Caco-2 (cell line): ENCODE results near the gene PMPCA. TPM values are rescaled to one million over a fixed set of nuclear protein-coding genes. Genes with fewer than 3 reads are reported as not detected.

Experiments used
- BruUV-seq: library from RNA; stranded (reverse); fragments of 400-500 nt; replicated peaks from 2 replicates; lab custom pipeline; 2021; lab: Mats Ljungman, UMichigan
- CTCF ChIA-PET: fragments of 300-600 bp; sonication (Branson Sonifier 250); formaldehyde crosslinking; loops from one replicate; lab custom pipeline; 2022; ENCODE audit warnings: antibody characterized with exemption; lab: Charles Lee
- POLR2A ChIA-PET: fragments of 300-600 bp; sonication (Branson Sonifier 250); formaldehyde crosslinking; loops from one replicate; lab custom pipeline; 2022; ENCODE audit warnings: antibody characterized with exemption; lab: Charles Lee
- DNase-seq, 2 experiments: peaks; one replicate each; pipeline versions ENCODE4 v3.0.0 to v3.0.0-alpha.2; 2020 to 2022
- H3K27me3 ChIP-seq: replicated peaks from 2 replicates; pipeline ENCODE4 v1.6.0; 2011; ENCODE audit warnings: low read length; ENCODE audit not compliant: control insufficient read depth, insufficient read depth
- H3K36me3 ChIP-seq: 2 replicates; pipeline ENCODE4 v1.5.1; 2011; ENCODE audit warnings: low read length; ENCODE audit not compliant: control insufficient read depth, insufficient read depth
- H3K4me1 ChIP-seq: fragments of 250-450 bp; sonication (Bioruptor Pico); 2 replicates; pipeline ENCODE4 v1.5.1; 2020; ENCODE audit warnings: mild to moderate bottlenecking
- H3K4me3 ChIP-seq: 2 replicates; pipeline ENCODE4 v1.5.1; 2011; ENCODE audit warnings: low read depth, mild to moderate bottlenecking, control low read depth, low read length
- H3K9me3 ChIP-seq: fragments of 250-450 bp; sonication (Bioruptor Pico); 2 replicates; pipeline ENCODE4 v1.5.1; 2020; ENCODE audit warnings: mild to moderate bottlenecking, moderate library complexity
- H3K27ac Mint-ChIP-seq: one replicate; pipeline ENCODE4 v1.8.0; 2022; ENCODE audit warnings: mixed read lengths; ENCODE audit not compliant: unreplicated experiment
- H3K27me3 Mint-ChIP-seq: one replicate; pipeline ENCODE4 v1.8.0; 2022; ENCODE audit warnings: mixed read lengths; ENCODE audit not compliant: insufficient read depth, unreplicated experiment
- H3K36me3 Mint-ChIP-seq: one replicate; pipeline ENCODE4 v1.8.0; 2022; ENCODE audit warnings: mild to moderate bottlenecking, mixed read lengths; ENCODE audit not compliant: insufficient read depth, unreplicated experiment
- H3K4me1 Mint-ChIP-seq: one replicate; pipeline ENCODE4 v1.8.0; 2022; ENCODE audit warnings: low read depth, mixed read lengths; ENCODE audit not compliant: unreplicated experiment
- H3K4me3 Mint-ChIP-seq: one replicate; pipeline ENCODE4 v1.8.0; 2022; ENCODE audit warnings: mild to moderate bottlenecking, moderate library complexity, mixed read lengths; ENCODE audit not compliant: unreplicated experiment
- H3K9me3 Mint-ChIP-seq: one replicate; pipeline ENCODE4 v1.8.0; 2022; ENCODE audit warnings: mixed read lengths; ENCODE audit not compliant: unreplicated experiment
- CTCF ChIP-seq, 2 experiments: fragments of 200-600 bp in 1 of 2; IDR thresholded peaks; 1 replicate in 1 of 2; 2 replicates in 1 of 2; pipeline versions ENCODE4 v1.5.1 to v1.8.0; 2011 to 2022; ENCODE audit warnings: antibody characterized with exemption in 1 of 2, control low read depth in 1 of 2, inconsistent platforms in 1 of 2, low read depth in 1 of 2, low read length in 1 of 2, mild to moderate bottlenecking in 1 of 2, moderate library complexity in 1 of 2; ENCODE audit not compliant: insufficient read depth in 1 of 2, severe bottlenecking in 1 of 2, unreplicated experiment in 1 of 2
- intact Hi-C: fragments of 100-400 bp; cut with micrococcal nuclease; formaldehyde crosslinking; loops from one replicate; pipeline ENCODE4 v1.10.0; 2022; ENCODE audit not compliant: unreplicated experiment
- total RNA-seq: library from RNA; stranded (reverse); gene quantifications from 2 replicates; pipeline ENCODE4 v1.2.3, GENCODE V29; 2022

Gene PMPCA
- total RNA-seq, 1 experiment from 2014 or later, result 91.5 TPM

- BruUV-seq, result no TSS peak
- ChIA-PET POLR2A (no interaction called here), CTCF (no interaction called here)
- peaks cover 9% of the 10 kb centered on the region for H3K36me3 ChIP-seq
- Mint-ChIP-seq H3K9me3 (no peaks in the 10 kb centered on the region), H3K27me3 (no peaks in the 10 kb centered on the region), H3K4me3 (no peak overlapping the region), H3K27ac (no peak overlapping the region), H3K4me1 (peaks cover 3% of the 10 kb centered on the region), H3K36me3 (peaks cover 86% of the 10 kb centered on the region)
- H3K9me3 ChIP-seq, result no peaks in the 10 kb centered on the region
- H3K27me3 ChIP-seq, result no peaks in the 10 kb centered on the region
- H3K4me3 ChIP-seq, result no peak overlapping the region
- no peak for TF ChIP-seq CTCF (IDR thresholded peaks at IDR 0.05; ENCODE audit: insufficient read depth in 1 of 2, low read depth in 1 of 2, low read length in 1 of 2, severe bottlenecking in 1 of 2, unreplicated experiment in 1 of 2)
- intact Hi-C loops, result no loop called here
- peaks cover 8% of the 10 kb centered on the region for H3K4me1 ChIP-seq
- DNase-seq, result no peak
Observed at GRCh38 chr9:136416427-136416826, 6.0 kb downstream of the PMPCA start.

GRCh38 chr9:136416914-136417313, 6.5 kb downstream of the PMPCA start:
- no peaks in the 10 kb centered on the region for H3K4me1 Mint-ChIP-seq
- no peaks in the 10 kb centered on the region for H3K9me3 Mint-ChIP-seq
- no peak for TF ChIP-seq CTCF (IDR thresholded peaks at IDR 0.05; ENCODE audit: insufficient read depth in 1 of 2, low read depth in 1 of 2, low read length in 1 of 2, severe bottlenecking in 1 of 2, unreplicated experiment in 1 of 2)
- H3K27ac Mint-ChIP-seq, result no peak overlapping the region
- no TSS peak for BruUV-seq
- peaks cover 8% of the 10 kb centered on the region for H3K36me3 ChIP-seq
- CTCF ChIA-PET, result no interaction called here
- no peaks in the 10 kb centered on the region for H3K27me3 ChIP-seq
- H3K36me3 Mint-ChIP-seq, result peaks cover 86% of the 10 kb centered on the region
- H3K4me1 ChIP-seq, result peaks cover 3% of the 10 kb centered on the region; the same call in 1 of the 2 replicates
- POLR2A ChIA-PET, result interaction anchor here (0.6 kb wide), 1 partner anchor 311 kb away, joined by 5 read pairs; no protein-coding TSS in a partner anchor
- no peaks in the 10 kb centered on the region for H3K27me3 Mint-ChIP-seq
- H3K4me3 ChIP-seq, result no peak overlapping the region
- H3K9me3 ChIP-seq, result no peaks in the 10 kb centered on the region
- intact Hi-C loops, result no loop called here
- H3K4me3 Mint-ChIP-seq, result no peak overlapping the region
- no peak for DNase-seq

- no peak for DNase-seq
- Mint-ChIP-seq H3K4me1 (no peaks in the 10 kb centered on the region), H3K27me3 (no peaks in the 10 kb centered on the region), H3K4me3 (no peak overlapping the region), H3K9me3 (no peaks in the 10 kb centered on the region), H3K27ac (no peak overlapping the region), H3K36me3 (peaks cover 92% of the 10 kb centered on the region)
- TF ChIP-seq CTCF (IDR thresholded peaks at IDR 0.05; ENCODE audit: insufficient read depth in 1 of 2, low read depth in 1 of 2, low read length in 1 of 2, severe bottlenecking in 1 of 2, unreplicated experiment in 1 of 2), result no peak
- Histone ChIP-seq H3K27me3 (no peaks in the 10 kb centered on the region), H3K4me3 (no peak overlapping the region), H3K4me1 (no peaks in the 10 kb centered on the region), H3K9me3 (no peaks in the 10 kb centered on the region), H3K36me3 (peaks cover 6% of the 10 kb centered on the region)
- BruUV-seq, result no TSS peak
- ChIA-PET POLR2A (no interaction called here), CTCF (interaction anchor here (0.6 kb wide), 1 partner anchor 35 kb away, joined by 7 read pairs; no protein-coding TSS in a partner anchor)
- intact Hi-C loops, result no loop called here
Observed at GRCh38 chr9:136418182-136419091, 8.0 kb downstream of the PMPCA start.
